Kasumi-1 (cell line): ENCODE data around the gene KIF20B.

Source experiments
- DNase-seq, 2 experiments: peaks; one replicate each; lab custom pipeline; 2025; lab: John Stamatoyannopoulos, UW

Gene KIF20B, protein sequence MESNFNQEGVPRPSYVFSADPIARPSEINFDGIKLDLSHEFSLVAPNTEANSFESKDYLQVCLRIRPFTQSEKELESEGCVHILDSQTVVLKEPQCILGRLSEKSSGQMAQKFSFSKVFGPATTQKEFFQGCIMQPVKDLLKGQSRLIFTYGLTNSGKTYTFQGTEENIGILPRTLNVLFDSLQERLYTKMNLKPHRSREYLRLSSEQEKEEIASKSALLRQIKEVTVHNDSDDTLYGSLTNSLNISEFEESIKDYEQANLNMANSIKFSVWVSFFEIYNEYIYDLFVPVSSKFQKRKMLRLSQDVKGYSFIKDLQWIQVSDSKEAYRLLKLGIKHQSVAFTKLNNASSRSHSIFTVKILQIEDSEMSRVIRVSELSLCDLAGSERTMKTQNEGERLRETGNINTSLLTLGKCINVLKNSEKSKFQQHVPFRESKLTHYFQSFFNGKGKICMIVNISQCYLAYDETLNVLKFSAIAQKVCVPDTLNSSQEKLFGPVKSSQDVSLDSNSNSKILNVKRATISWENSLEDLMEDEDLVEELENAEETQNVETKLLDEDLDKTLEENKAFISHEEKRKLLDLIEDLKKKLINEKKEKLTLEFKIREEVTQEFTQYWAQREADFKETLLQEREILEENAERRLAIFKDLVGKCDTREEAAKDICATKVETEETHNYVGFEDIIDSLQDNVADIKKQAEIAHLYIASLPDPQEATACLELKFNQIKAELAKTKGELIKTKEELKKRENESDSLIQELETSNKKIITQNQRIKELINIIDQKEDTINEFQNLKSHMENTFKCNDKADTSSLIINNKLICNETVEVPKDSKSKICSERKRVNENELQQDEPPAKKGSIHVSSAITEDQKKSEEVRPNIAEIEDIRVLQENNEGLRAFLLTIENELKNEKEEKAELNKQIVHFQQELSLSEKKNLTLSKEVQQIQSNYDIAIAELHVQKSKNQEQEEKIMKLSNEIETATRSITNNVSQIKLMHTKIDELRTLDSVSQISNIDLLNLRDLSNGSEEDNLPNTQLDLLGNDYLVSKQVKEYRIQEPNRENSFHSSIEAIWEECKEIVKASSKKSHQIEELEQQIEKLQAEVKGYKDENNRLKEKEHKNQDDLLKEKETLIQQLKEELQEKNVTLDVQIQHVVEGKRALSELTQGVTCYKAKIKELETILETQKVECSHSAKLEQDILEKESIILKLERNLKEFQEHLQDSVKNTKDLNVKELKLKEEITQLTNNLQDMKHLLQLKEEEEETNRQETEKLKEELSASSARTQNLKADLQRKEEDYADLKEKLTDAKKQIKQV (N-terminal part only)

DNA sequence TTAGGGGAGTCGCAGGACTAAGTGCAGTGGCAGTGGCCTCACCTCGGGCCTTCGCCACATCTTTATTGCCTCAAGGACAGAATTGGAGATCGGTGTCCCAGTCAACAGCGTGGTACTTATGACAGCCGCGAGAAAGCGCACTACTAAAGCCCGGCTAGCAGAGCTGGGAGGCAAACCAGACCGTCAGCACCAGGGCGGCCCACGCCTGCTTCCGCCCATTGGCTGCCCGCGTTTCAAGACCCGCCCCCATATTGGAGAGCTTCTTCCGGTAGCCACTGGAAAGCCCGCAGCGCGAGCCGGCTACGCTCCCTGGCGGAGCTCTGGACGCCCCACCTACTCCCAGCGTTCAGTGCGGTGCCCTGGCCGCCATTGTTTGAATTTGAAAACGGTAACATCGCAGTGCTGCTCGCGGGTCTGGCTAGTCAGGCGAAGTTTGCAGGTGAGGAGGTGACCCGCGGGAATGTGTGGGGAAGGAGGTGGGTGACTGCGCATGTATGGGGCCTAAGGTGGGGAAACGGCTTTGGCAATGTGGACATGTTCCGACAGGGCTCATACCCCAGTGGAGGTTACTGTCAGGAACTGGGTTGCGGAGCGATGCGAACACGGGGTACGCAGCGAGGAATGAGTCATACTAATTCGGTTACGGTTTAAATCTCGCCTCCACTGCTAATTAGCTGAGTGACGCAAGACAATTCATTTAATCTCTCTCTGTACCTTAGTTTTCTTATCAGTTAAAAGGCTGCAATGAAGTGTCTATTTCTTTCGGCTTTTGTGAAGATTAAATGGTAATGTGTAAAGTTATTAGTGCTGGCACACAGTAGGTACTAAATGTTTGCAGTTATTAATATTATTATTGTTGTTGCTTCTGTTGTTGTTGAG is at the start of gene KIF20B:
KIF20B (plus strand) TSS at position 349 of the 879 bp plus-strand sequence. CDS start 3,705 bp downstream, outside the sequence.
- DNase-seq, result peak; percentile 100

DNA sequence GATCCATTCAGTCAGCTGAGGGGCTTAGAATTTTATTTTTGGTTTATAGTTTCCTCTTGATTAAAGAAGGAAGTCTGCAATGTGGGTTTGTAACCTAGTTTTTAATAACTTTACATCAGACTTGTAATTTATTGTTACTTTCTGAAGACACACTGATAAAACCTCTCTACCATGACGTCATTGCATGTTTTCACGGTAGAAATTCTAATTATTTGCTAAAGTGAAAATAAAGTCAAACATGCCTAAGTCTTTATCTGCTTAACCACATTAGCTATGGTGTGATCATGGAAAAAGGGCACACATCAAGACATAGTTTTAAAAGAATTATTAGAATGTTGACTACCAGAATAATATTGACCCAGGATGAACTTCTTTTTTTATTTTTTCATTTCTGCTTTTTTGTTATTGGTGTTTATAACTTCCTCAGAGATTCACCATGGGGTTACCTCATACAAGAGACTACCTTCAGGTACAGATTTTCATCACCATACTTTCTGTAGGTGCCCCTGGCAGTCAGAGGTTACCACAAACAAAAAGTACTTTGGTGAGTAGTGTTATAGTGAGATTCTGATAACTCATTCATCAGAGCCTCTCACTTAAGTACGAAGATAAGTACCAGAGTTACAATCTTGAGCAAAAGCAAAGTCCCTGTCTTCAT is 49.3 kb upstream of the KIF20B start:
- DNase-seq, result no peak

DNA sequence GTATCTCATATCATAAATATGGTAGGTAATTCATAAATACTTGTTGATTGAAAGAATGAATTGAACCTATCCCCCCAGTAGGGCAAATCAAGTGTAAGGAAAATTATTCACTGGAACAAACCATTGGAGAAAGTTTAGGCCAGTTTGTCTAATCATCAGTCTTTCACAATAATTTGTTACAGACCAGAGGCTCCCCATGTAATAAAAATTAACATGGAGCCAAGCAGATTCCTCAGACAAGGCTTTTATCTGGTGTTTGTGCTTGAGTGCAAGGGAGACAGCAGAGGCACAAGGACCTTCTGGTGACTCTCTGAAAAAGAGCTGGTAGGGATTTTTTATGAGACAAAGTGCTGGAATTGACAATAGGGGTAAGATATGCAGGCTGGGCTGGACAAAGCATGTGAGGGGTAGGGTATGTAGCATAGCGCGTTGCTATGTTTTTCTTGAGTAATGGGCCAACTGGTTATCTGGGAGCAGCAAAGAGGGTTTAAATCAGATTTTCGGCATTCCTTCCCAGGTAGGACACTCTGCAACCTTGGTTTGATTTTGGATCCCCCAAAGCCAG is 48.5 kb upstream of the KIF20B start:
- DNase-seq, result no peak

DNA sequence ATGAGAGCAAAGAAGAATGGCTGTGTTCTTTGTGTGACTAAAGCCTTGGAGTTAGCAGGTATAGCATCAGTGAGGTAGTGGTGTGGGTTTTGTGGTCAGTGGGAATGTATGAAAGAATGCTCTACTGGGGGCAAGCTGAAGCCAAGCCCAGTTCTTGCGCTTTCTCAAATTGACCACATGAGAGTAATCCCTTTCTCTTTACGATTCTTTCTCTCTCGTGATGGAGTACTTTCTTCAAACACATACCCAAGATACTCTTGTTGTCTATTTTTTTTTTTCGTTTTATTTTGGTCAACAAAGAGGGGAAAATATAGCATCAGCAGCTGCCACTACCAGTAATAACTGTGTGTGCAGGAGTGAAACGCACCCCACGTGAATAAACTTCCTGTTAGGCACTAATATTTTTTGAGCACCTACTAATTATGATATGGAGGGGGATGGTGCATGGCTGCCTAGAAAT is 48.0 kb upstream of the KIF20B start:
- no peak for DNase-seq

DNA sequence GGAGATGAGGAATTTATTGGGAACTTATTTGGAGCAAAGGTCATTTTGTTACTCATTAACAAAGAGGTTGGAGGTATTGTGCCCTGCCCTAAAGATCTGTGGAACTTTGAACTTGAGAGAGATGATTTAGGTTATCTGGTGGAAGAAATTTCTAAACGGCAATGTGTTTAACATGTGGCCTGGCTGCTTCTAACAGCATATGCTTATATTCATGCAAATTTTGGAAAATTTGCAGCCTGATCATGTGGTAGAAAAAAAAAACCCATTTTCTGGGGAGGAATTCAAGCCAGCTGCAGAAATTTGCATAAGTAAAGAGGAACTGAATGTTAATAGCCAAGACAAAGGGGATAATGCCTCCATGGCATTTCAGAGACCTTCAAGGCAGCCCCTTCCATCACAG is 45.7 kb upstream of the KIF20B start:
- no peak for DNase-seq

DNA sequence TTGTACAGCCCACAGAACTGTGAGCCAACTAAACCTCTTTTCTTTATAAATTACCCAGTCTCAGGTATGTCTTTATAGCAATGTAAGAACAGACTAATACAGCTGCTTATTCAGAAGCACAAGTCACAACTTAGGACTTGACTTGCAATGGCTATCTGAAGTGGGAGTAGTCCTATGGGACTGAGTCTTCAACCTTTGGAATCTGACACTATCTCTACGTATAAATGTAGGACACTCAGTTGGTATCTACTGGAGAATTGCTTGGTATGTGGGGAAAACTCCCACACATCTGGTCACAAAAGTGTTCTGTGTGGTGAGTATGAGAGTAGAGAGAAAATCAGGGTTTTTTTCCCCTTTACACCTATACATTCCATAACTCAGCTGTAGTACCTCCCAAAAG is 44.1 kb upstream of the KIF20B start:
- no peak for DNase-seq

DNA sequence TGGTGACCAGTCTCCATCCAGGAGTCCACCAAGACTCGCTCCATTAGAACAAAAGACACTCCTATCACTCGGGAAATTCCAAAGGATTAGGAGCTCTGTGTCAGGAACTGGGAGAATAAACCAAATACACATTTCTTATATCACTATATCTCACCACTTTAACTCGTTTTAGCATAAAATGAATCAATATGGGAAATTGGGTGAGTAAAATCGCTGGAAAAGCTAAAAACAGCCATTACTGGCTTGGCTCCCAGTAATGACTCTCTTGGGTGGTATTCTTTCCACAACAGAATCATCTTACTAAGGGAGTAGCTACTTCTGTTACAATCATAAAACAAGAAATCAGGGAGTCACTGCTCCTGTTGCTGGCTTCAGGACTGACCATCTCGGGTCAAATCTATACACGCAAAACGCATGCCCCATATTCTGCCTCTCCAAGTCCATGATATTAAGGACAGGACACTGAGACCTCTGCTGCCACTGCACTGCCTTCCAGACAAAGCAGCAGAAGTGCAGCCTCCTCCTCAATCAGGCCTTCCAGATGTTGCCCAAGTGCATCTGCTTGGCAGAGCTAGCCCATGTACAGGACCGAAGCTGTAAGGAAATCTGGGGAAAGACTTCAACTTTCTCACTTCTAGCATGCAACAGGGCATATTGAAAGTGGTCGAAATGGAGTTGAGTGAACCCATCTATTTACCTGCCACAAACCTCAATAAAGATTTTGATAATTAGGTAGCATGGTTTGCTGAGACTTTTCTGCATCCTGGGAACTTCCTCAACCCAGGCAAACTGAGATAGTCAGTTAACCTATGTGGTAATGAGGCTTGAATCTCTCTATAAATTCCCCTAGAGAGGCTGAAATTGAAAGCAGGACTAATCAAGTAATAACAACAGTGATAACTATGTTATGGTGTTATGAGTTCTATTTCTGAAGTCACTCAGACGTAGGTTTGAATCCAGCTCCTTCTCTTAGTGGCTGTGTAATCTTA is 42.0 kb upstream of the KIF20B start:
- no peak for DNase-seq

DNA sequence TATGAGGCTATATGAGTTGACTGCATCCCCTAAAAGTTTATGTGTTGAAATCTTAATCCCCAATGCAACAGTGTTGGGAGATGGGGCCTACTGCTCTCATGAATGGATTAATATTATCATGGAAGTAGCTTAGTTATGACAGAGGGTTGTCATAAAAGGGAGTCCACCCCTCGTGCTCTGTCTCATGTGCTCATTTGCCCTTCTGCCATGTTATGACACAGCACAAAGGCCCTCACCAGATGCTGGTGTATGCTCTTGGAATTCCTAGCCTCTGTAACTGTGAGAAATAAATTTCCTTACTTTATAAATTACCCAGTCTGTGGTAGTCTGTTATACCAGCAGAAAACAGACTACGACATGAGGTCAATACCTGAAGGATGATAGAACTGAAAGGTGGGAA is 38.8 kb upstream of the KIF20B start:
- DNase-seq, result no peak

DNA sequence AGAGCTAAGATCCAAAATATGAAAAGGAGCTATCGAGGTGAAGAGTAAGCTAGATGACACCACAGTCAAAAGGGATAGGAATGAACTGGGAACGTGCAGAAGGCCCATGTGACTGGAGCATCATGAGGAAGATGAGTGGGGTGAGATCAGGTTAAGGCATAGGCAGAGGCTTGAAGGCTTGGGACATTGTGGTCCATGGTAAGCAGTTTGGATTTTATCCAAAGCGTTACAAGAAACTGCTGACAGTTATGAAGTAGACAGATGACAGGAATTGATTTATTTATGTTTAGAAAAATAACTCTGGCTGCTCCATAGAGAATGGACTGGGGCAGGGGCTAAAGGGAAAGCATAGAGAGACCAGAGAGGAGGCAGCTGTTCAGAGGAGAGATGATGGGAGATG is 38.2 kb upstream of the KIF20B start:
- no peak for DNase-seq

DNA sequence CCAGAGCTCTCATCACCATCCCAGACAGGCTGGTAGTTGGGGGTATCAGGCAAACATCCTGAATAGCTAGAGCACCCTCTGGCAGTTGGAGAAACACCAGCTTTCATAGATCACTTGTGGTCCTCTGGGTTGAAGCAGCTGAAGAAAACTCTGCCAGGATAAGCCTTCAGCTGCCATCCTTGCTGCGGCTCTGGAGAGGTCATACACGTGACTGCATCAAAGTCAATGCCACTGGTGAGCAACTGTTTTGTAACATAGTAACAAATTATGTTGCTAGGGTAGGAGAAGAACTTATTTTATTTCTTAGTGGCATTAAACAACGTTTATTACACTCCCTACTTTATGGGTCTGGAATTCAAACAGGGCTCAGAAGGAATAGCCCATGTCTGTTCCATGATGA is 37.2 kb upstream of the KIF20B start:
- no peak for DNase-seq

DNA sequence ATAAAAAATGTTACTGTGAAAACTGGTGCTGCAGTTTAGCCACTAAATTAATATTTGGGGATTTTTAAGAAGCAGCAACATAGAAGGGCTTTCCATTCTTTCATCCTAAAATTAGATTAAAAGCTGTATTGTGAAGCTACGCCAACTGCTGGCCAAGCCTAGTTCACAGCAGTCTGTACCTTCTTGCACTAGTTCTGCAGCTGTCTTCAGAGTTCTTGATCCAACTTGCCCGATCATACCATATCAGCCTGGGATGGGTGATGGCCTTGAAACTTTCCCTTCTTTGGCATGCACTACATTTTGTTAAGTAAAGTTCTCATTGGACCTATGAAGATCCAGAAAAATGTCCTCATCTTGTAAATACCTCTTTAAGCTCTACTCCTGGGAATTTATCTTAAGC is 36.1 kb upstream of the KIF20B start:
- DNase-seq, result no peak

DNA sequence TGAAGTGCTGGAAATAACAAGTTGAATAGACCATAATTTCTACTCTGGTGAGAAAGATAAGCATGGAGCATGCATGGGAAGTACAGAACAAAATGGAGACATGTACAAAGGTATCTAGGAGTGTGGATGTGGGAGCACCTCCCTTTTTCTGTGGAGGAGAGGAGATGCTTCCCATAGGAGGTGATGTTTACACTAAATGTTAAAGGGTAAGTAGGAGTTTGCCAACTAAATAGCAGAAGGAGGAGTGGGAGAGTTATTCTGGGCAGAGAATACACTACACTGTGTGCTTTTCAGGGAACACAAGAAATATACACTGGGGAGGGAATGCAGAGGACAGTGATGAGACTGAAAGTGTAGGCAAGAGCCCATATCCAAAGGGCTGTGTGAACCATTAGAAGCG is 35.3 kb upstream of the KIF20B start:
- no peak for DNase-seq

DNA sequence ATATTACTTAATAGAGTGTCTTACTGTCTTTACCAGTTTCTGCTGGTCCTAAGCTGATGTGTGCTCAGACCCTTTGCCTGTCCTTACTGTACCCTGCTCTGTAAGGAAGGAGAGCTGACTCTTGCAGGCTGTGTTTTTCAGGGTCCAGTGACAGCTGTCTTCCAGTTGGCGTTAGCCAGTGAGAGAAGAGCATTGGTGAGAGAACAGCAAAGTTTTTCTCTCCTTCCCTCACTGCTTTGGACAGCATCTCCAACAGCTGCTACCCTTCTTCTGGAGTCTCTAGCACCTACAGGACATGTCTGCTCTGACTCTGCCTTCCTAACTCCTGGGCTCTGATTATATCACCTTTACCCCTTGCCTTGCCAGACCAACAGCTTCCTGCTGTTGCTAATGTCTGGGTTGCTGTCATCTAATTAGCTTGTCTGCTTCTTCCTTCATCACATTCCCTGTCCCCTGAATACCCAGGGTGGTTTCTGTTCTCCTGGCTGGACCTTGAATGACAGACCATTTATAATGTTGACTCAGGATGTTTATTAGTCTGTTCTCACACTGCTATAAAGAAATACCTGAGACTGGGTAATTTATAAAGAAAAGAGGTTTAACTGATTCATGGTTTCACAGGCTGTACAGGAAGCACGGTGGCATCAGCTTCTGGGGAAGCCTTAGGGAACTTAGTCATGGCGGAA is 32.9 kb upstream of the KIF20B start:
- DNase-seq, result no peak

DNA sequence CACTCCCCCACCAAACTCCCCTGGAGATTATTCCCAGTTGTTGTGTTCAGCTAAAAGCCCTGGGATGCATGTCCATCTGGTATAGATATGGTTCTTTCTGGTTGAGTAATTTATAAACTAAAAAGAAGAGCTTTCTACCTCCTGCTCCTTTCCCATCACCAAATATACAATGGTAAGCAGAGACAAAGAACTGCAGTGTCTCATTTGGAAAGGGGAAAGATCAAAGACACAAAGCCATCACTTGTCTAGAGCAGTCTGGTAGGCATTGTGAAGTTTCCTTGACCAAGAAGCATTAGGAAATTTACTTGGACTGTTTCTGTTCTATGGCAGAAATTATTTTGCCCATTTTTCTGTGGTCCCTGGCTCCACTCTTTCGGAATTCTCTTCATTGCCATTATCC is 31.4 kb upstream of the KIF20B start:
- DNase-seq, result no peak

DNA sequence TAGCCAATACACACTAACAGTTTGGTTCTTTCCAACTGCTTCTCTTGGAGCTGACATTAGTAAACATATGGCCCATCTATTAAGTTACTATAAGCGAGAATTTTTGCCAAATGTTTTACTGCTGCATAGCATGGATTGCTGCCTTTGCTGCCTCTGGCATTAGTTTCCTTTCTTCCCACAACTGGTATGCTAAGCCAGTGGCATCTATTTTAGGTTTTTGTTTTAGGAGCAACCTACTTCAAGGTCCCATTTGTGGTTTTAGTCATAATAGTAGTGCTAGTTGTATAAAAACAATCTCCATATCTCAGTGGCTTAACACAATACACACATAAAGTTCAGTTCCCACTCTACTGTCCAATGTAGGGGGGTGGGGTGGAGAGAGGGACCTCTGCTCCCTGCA is 30.5 kb upstream of the KIF20B start:
- DNase-seq, result no peak

DNA sequence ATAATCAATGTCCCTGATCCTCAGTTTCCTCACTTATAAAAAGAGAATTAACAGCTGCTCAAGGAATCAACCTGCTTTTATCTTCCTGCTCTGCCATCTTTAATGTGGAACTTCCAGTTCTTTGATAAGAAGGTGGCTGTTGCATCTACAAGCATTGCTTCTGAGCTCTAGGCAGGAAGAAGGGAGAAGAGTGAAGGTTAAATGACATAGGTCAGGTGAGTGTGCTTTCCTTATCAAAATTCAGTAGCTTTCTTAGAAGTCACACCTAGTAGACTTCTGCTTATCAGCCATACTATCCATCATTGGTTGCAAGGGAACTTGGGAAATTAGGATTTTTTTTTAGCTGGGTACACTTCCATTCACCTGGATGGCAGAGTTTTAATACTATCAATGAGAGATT is 24.0 kb upstream of the KIF20B start:
- no peak for DNase-seq

DNA sequence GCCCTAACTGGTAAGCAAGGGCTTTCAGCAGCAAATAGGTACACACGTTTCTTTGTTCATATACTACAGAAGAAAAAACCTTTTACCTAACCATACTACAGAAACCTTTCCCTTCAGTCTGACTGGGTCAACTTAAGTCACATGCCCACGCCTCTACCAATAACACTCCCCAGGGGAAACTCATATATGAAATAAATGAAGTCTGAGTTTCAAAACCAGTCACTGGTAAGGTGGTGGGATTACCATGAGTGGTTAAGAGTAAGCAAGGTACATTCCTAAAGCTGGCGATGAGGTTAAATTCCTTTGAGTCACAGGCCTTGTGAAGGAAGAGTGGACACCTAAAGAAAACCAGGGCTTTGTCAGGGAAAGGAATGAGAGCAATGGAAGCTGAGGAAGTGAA is 21.4 kb upstream of the KIF20B start:
- DNase-seq, result no peak

DNA sequence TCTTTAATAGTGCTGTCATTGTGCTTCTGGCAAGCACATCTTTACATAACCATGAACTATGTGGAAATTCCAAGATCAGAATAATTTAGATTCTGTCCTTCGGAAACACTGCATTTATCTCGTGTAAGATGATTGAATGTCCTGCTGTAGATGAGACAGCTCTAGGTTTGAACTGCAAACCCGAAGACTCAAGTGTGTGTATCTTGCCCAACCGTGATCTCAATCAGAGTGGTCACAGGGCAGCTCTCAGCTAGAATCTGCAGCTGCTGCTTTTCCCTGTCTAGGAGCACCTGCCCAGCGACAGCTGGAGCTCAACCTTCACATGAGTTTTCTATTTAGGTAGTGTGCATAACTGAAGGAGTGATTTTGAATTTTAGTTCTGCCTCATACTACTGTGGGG is 17.5 kb upstream of the KIF20B start:
- DNase-seq, result no peak
